DND-41 (cell line): Measurements from ENCODE around the gene LILRB3.

Experiments used
- CTCF ChIP-seq: IDR thresholded peaks from 2 replicates; pipeline ENCODE4 v1.5.1; 2012; ENCODE audit warnings: borderline replicate concordance, low read length, moderate library complexity, mild to moderate bottlenecking; ENCODE audit not compliant: poor library complexity, severe bottlenecking; ENCODE audit errors: extremely low read depth
- EZH2 ChIP-seq: IDR thresholded peaks from 3 replicates; pipeline ENCODE4 v1.6.1; 2012; ENCODE audit warnings: borderline replicate concordance, low read depth, mild to moderate bottlenecking, moderate library complexity, low read length, inconsistent platforms; ENCODE audit not compliant: severe bottlenecking

GRCh38 chr19:54245936-54246335 is 23.1 kb upstream of the LILRB3 start:
- TF ChIP-seq EZH2 (no peak), CTCF (no peak)
